Mucosa of descending colon (tissue), 3 donors: Measurements from ENCODE around the gene C3orf85. TPM values are rescaled to one million over a fixed set of nuclear protein-coding genes. Genes with fewer than 3 reads are reported as not detected.

ENCODE experiments used
- ATAC-seq: fragments of 200-7000 bp; cut with Tn5 transposase; one replicate; pipeline ENCODE4 v1.9.1; 2020; ENCODE audit warnings: mild to moderate bottlenecking, moderate library complexity
- DNase-seq, 3 donors: peaks; one replicate each; pipeline ENCODE4 v3.0.0-alpha.2; 2020
- H3K36me3 ChIP-seq: fragments of 200-600 bp; one replicate; pipeline ENCODE4 v1.8.0; 2021; ENCODE audit warnings: low read depth, mild to moderate bottlenecking
- H3K4me1 ChIP-seq: fragments of 200-600 bp; one replicate; pipeline ENCODE4 v1.8.0; 2021; ENCODE audit warnings: low read depth, mild to moderate bottlenecking
- H3K4me3 ChIP-seq: fragments of 200-600 bp; one replicate; pipeline ENCODE4 v1.8.0; 2021; ENCODE audit warnings: mild to moderate bottlenecking
- H3K9me3 ChIP-seq: fragments of 200-600 bp; one replicate; pipeline ENCODE4 v1.8.0; 2021; ENCODE audit warnings: mild to moderate bottlenecking
- CTCF ChIP-seq: fragments of 200-600 bp; IDR thresholded peaks from one replicate; pipeline ENCODE4 v1.8.0; 2022; ENCODE audit warnings: antibody characterized with exemption, mild to moderate bottlenecking
- intact Hi-C, 2 donors: fragments of 100-400 bp; cut with DNase I in 1 of 2; cut with micrococcal nuclease in 1 of 2; formaldehyde crosslinking; loops; one replicate each; pipeline versions ENCODE4 v1.11.0 to v1.11.1; 2022; cut with DNase I, micrococcal nuclease
- long read RNA-seq, 2 donors: library from polyadenylated mRNA; unstranded; transcript quantifications; one replicate each; pipeline ENCODE4 v2.0.0, GENCODE V29; 2019 to 2021
- total RNA-seq, 3 donors: library from RNA; stranded (reverse); fragmentation: NEBNext Ultra II Directional in 2 of 3; extraction: Animal tissue kit (Norgen Biotek cat#: 25700) in 2 of 3; gene quantifications; one replicate each; pipeline versions ENCODE4 v1.2.1 to v1.2.4, GENCODE V29; 2021 to 2023
- donor health status: DM: no; HTN: no; CAD: no; lungs with moderate emphysema.
- donor health status: DM: no; HTN: no; CAD: no.
- donor health status: DM: no; HTN: yes; CAD: no.

C3orf85 gene
- 10 to 100 TPM; 13.0 to 32.6 (median 13.1) TPM for total RNA-seq
- long read RNA-seq, donor 1, transcript C3orf85-208 (4 exons, 925 nt), result major isoform, 13 of 17 reads
- long read RNA-seq, donor 1, partial matches to known transcripts, result 3 of 17 reads
- long read RNA-seq, donor 1, other reads (novel, unspliced or antisense), result 1 of 17 reads
- long read RNA-seq, donor 2, transcript C3orf85-208 (4 exons, 925 nt), result major isoform, 12 of 24 reads
- long read RNA-seq, donor 2, partial matches to known transcripts, result 3 of 24 reads
- long read RNA-seq, donor 2, other reads (novel, unspliced or antisense), result 8 of 24 reads

- DNase-seq, result no peak
- H3K9me3 ChIP-seq, result no peaks in the 10 kb centered on the region
- peak within 1 kb of the TSS; percentile 9 for H3K4me3 ChIP-seq
- no peak for TF ChIP-seq CTCF
- H3K36me3 ChIP-seq, result no peaks in the 10 kb centered on the region
- intact Hi-C loops, result no loop called here
- ATAC-seq, result peak; percentile 72
- peaks cover 11% of the 10 kb centered on the region for H3K4me1 ChIP-seq
Observed at GRCh38 chr3:109136523-109136922, at the start of gene C3orf85. Gene C3orf85, plus strand, starts transcription at chr3:109136719. Its CDS starts 129 bp downstream, at chr3:109136848.

- intact Hi-C loops, result no loop called here
Observed at GRCh38 chr3:109089265-109089664, 47.3 kb upstream of the C3orf85 start.

GRCh38 chr3:109091846-109092245, 44.7 kb upstream of the C3orf85 start:
- Histone ChIP-seq H3K4me1 (no peaks in the 10 kb centered on the region), H3K4me3 (no peak overlapping the region), H3K36me3 (no peaks in the 10 kb centered on the region), H3K9me3 (no peaks in the 10 kb centered on the region)
- intact Hi-C loops, result no loop called here
- ATAC-seq, result no peak
- TF ChIP-seq CTCF, result no peak
- DNase-seq, result no peak

More at GRCh38 chr3:109089265-109089664, 47.3 kb upstream of the C3orf85 start:
- Histone ChIP-seq H3K4me3 (no peak overlapping the region), H3K9me3 (no peaks in the 10 kb centered on the region), H3K4me1 (no peaks in the 10 kb centered on the region), H3K36me3 (no peaks in the 10 kb centered on the region)
- DNase-seq (no peak), ATAC-seq (no peak)
- no peak for TF ChIP-seq CTCF

GRCh38 chr3:109093561-109093960, 43.0 kb upstream of the C3orf85 start:
- DNase-seq (no peak), ATAC-seq (no peak)
- Histone ChIP-seq H3K4me1 (no peaks in the 10 kb centered on the region), H3K4me3 (no peak overlapping the region), H3K36me3 (no peaks in the 10 kb centered on the region), H3K9me3 (no peaks in the 10 kb centered on the region)
- no peak for TF ChIP-seq CTCF
- intact Hi-C loops, result no loop called here

GRCh38 chr3:109095166-109095565, 41.4 kb upstream of the C3orf85 start:
- intact Hi-C loops, result no loop called here
- no peak for TF ChIP-seq CTCF
- H3K4me3 ChIP-seq, result no peak overlapping the region
- no peaks in the 10 kb centered on the region for H3K9me3 ChIP-seq
- H3K4me1 ChIP-seq, result no peaks in the 10 kb centered on the region
- DNase-seq (no peak), ATAC-seq (no peak)
- H3K36me3 ChIP-seq, result no peaks in the 10 kb centered on the region
